SK-N-SH (cell line): ENCODE results near the gene HECTD3. TPM values are rescaled to one million over a fixed set of nuclear protein-coding genes. Genes with fewer than 3 reads are reported as not detected.

Experiments used
- CTCF ChIA-PET: fragments of 300-600, 350-600 bp; formaldehyde crosslinking; extraction: SDS; loops from one replicate; lab custom pipeline; 2021; lab: Yijun Ruan, JAX
- POLR2A ChIA-PET: fragments of 350-600 bp; sonication (Branson Sonifier 250); formaldehyde crosslinking; extraction: SDS; loops from one replicate; lab custom pipeline; 2020; ENCODE audit warnings: antibody characterized with exemption, inconsistent platforms; lab: Yijun Ruan, JAX
- DNase-seq: peaks from one replicate; pipeline ENCODE4 v3.0.0; 2012
- H2AFZ ChIP-seq: fragments of 200-600 bp; sonication (generic); 2 replicates; pipeline ENCODE4 v1.8.1; 2016; ENCODE audit warnings: antibody characterized with exemption, mild to moderate bottlenecking, low read depth
- H3F3A ChIP-seq: fragments of 200-600 bp; sonication (generic); replicated peaks from 2 replicates; pipeline ENCODE3; 2016; ENCODE audit warnings: antibody characterized with exemption, mild to moderate bottlenecking; ENCODE audit not compliant: insufficient read depth
- H3K27ac ChIP-seq, 2 experiments: fragments of 200-500 bp in 1 of 2; fragments of 200-600 bp in 1 of 2; sonication (Bioruptor generic) in 1 of 2; sonication (generic), shearing (Covaris generic) in 1 of 2; 2 replicates each; pipeline versions ENCODE4 v1.5.1 to v1.6.1; 2014 to 2016; ENCODE audit warnings: low read depth in 2 of 2, inconsistent platforms in 1 of 2, low read length in 1 of 2, mild to moderate bottlenecking in 1 of 2, mixed read lengths in 1 of 2
- H3K27me3 ChIP-seq: fragments of 200-600 bp; sonication (generic), shearing (Covaris generic); 2 replicates; pipeline ENCODE4 v1.6.1; 2016; ENCODE audit warnings: mixed run types; ENCODE audit not compliant: insufficient read depth
- H3K36me3 ChIP-seq, 2 experiments: fragments of 200-500 bp in 1 of 2; fragments of 200-600 bp in 1 of 2; sonication (Bioruptor generic) in 1 of 2; sonication (generic) in 1 of 2; replicated peaks in 1 of 2; 2 replicates each; pipeline versions ENCODE3 to v1.5.1; 2014 to 2016; ENCODE audit warnings: low read length in 1 of 2, mild to moderate bottlenecking in 1 of 2; ENCODE audit not compliant: insufficient read depth in 2 of 2, control insufficient read depth in 1 of 2
- H3K4me1 ChIP-seq, 2 experiments: fragments of 200-500 bp in 1 of 2; fragments of 200-600 bp in 1 of 2; sonication (Bioruptor generic) in 1 of 2; sonication (generic), shearing (Covaris generic) in 1 of 2; 2 replicates each; pipeline versions ENCODE4 v1.5.1 to v1.6.1; 2014 to 2016; ENCODE audit warnings: low read depth in 1 of 2, low read length in 1 of 2, mixed run types in 1 of 2; ENCODE audit not compliant: insufficient read depth in 2 of 2, control insufficient read depth in 1 of 2
- H3K4me2 ChIP-seq: fragments of 200-600 bp; sonication (generic), shearing (Covaris generic); 2 replicates; pipeline ENCODE4 v1.6.1; 2017; ENCODE audit warnings: mixed run types
- H3K4me3 ChIP-seq, 2 experiments: fragments of 200-500 bp in 1 of 2; fragments of 200-600 bp in 1 of 2; sonication (Bioruptor generic) in 1 of 2; sonication (generic), shearing (Covaris generic) in 1 of 2; 2 replicates each; pipeline versions ENCODE4 v1.5.1 to v1.8.1; 2014 to 2016; ENCODE audit warnings: low read depth in 2 of 2, inconsistent platforms in 1 of 2, low read length in 1 of 2, mild to moderate bottlenecking in 1 of 2, mixed read lengths in 1 of 2, moderate library complexity in 1 of 2
- H3K79me2 ChIP-seq: fragments of 200-600 bp; sonication (generic); 2 replicates; pipeline ENCODE4 v1.8.1; 2017; ENCODE audit warnings: mild to moderate bottlenecking; ENCODE audit not compliant: insufficient read depth
- H3K9ac ChIP-seq: fragments of 200-600 bp; sonication (generic); 2 replicates; pipeline ENCODE4 v1.6.1; 2017; ENCODE audit warnings: mixed run types
- H3K9me2 ChIP-seq: fragments of 200-600 bp; sonication (generic); 2 replicates; pipeline ENCODE4 v1.6.1; 2017; ENCODE audit warnings: mixed run types
- H3K9me3 ChIP-seq: fragments of 200-600 bp; sonication (generic); 2 replicates; pipeline ENCODE4 v1.6.1; 2017; ENCODE audit warnings: mixed run types, mild to moderate bottlenecking, moderate library complexity
- H4K20me1 ChIP-seq: fragments of 200-600 bp; sonication (generic); 2 replicates; pipeline ENCODE4 v1.6.1; 2017; ENCODE audit warnings: mild to moderate bottlenecking, mixed run types; ENCODE audit not compliant: insufficient read depth
- ELF1 ChIP-seq: IDR thresholded peaks from 2 replicates; pipeline ENCODE4 v1.4.0; 2012
- FOSL2 ChIP-seq: IDR thresholded peaks from 2 replicates; pipeline ENCODE4 v1.4.0; 2012; ENCODE audit warnings: low read depth, mild to moderate bottlenecking, moderate library complexity, borderline replicate concordance
- GABPA ChIP-seq: IDR thresholded peaks from 2 replicates; pipeline ENCODE4 v1.4.0; 2012; ENCODE audit warnings: low read depth, mild to moderate bottlenecking
- MEF2A ChIP-seq: IDR thresholded peaks from 2 replicates; pipeline ENCODE4 v1.4.0; 2012; ENCODE audit warnings: low read depth, borderline replicate concordance
- RCOR1 ChIP-seq: fragments of 150-350 bp; IDR thresholded peaks from 2 replicates; pipeline ENCODE4 v1.6.1; 2017; ENCODE audit warnings: antibody characterized with exemption, low read length
- RXRA ChIP-seq: IDR thresholded peaks from 2 replicates; pipeline ENCODE4 v1.4.0; 2012; ENCODE audit warnings: low read depth, mild to moderate bottlenecking, borderline replicate concordance
- TAF1 ChIP-seq: IDR thresholded peaks from 2 replicates; pipeline ENCODE4 v1.6.1; 2012; ENCODE audit warnings: low read depth, mild to moderate bottlenecking, low read length, moderate library complexity, borderline replicate concordance
- YY1 ChIP-seq: IDR thresholded peaks from 2 replicates; pipeline ENCODE4 v1.4.0; 2012; ENCODE audit warnings: low read depth, mild to moderate bottlenecking
- WGBS: methylation state at CpG from one replicate; pipeline ENCODE4 v1.1.6; 2017; ENCODE audit warnings: low lambda C conversion rate; 5-methylcytosine and 5-hydroxymethylcytosine counted together
- polyA plus RNA-seq, 3 experiments: library from polyadenylated mRNA; depleted of rRNA; stranded (reverse); fragments of >200 nt; gene quantifications; 2 replicates each; pipeline ENCODE4 v1.2.3, GENCODE V29; 2012
- TF ChIP-seq, protein P1 (sequence below): fragments of 150-350 bp; IDR thresholded peaks from 2 replicates; pipeline ENCODE4 v1.6.1; 2016; ENCODE audit warnings: mild to moderate bottlenecking, low read depth, low read length

The HECTD3 gene
- polyA plus RNA-seq, 1 of the 3 experiments (the other 2 are of a cell fraction) = 39.3 TPM

DNA sequence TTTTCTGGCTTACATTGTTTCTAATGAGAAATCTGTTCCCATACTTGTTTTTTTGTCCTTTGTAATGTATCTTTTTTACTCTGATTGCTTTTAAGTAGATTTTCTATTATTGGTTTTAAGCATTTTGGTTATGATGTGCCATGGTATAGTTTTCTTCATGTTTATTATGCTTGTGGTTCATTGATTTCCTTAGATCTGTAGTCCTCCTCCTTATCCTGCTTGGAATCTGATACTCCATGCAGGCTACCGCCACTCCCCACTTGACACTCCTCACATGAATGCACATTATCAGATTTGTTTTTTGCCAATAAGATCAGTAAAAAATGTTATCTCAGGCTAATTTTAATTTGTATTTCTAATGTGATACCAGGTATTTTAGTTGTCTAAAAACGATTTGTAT lies 21.7 kb upstream of the HECTD3 start (continued):
- TF ChIP-seq MEF2A (no peak), RCOR1 (no peak)
- TF ChIP-seq, all 33 proteins: peak for 0

DNA sequence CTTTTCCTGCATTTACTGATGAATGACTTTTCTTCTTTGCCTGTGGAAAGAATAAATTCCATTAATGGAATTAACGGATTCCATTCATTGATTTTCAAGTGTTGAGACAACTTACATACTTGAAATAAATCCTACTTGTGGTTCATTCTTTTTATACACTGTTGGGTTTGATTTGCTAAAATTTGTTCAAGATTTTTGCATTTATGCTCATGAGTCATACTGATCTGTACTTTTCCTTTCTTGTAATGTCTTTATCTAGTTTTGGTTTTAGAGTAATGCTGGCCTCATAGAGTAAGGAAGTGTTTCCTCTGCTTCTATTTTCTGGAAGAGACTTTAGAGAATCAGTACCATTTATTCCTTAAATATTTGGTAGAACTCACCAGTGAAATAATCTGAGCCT lies 15.3 kb upstream of the HECTD3 start:
- H3K4me3 ChIP-seq = no peak overlapping the region
- peaks cover 6% of the 10 kb centered on the region for H3F3A ChIP-seq
- ChIA-PET CTCF (no interaction called here), POLR2A (no interaction called here)
- H3K79me2 ChIP-seq = no peaks in the 10 kb centered on the region
- 79% methylated on average over 1 of the region's 1 CpG for WGBS
- TF ChIP-seq TAF1 (no peak), MEF2A (no peak), RXRA (no peak), FOSL2 (0 out of 2 replicates have a peak, but pooled peaks have one; percentile 4), ELF1 (no peak), GABPA (no peak)
- TF ChIP-seq, protein P1, sequence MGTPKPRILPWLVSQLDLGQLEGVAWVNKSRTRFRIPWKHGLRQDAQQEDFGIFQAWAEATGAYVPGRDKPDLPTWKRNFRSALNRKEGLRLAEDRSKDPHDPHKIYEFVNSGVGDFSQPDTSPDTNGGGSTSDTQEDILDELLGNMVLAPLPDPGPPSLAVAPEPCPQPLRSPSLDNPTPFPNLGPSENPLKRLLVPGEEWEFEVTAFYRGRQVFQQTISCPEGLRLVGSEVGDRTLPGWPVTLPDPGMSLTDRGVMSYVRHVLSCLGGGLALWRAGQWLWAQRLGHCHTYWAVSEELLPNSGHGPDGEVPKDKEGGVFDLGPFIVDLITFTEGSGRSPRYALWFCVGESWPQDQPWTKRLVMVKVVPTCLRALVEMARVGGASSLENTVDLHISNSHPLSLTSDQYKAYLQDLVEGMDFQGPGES = no peak
- H2AFZ ChIP-seq = no peak overlapping the region
- H3K4me1 ChIP-seq = no peaks in the 10 kb centered on the region
- H4K20me1 ChIP-seq = no peaks in the 10 kb centered on the region
- no peaks in the 10 kb centered on the region for H3K9me3 ChIP-seq
- no peaks in the 10 kb centered on the region for H3K36me3 ChIP-seq
- no peaks in the 10 kb centered on the region for H3K27me3 ChIP-seq
- no peak overlapping the region for H3K4me2 ChIP-seq
- DNase-seq = no peak
- no peaks in the 10 kb centered on the region for H3K9me2 ChIP-seq
- H3K27ac ChIP-seq = no peak overlapping the region
- H3K9ac ChIP-seq = no peak overlapping the region

DNA sequence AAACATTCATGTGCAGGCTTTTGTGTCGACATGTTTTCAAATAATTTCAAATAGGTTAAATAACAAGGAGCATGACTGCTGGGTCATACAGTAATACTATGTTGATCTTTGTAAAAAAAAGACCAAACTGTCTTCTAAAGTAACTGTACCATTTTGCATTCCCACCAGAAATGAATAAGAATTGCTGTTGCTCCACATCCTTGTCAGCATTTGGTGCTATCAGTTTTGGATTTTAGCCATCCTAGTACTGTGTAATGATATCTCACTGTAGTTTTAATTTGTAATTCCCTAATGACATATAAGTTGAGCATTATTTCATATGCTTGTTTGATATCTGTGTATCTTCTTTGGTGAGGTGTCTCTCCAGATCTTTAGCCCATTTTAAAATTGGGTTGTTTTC lies 12.5 kb upstream of the HECTD3 start:
- no peak overlapping the region for H3K4me3 ChIP-seq
- CTCF ChIA-PET = interaction anchor here (1.6 kb wide), 1 partner anchor 9 kb away, joined by 6 read pairs; no protein-coding TSS in a partner anchor
- H3K4me1 ChIP-seq = peaks cover 0 to 2% of the 10 kb centered on the region in 2 experiments; a peak in 1 of 4 replicates
- POLR2A ChIA-PET = no interaction called here
- TF ChIP-seq MEF2A (no peak), YY1 (no peak)
- H3K27ac ChIP-seq = no peak overlapping the region
- no peak overlapping the region for H3K9ac ChIP-seq
- H2AFZ ChIP-seq = no peak overlapping the region
- no peaks in the 10 kb centered on the region for H3K9me3 ChIP-seq
- H3K27me3 ChIP-seq = no peaks in the 10 kb centered on the region
- no peaks in the 10 kb centered on the region for H3K9me2 ChIP-seq
- no peak overlapping the region for H3K4me2 ChIP-seq
- H3K79me2 ChIP-seq = no peaks in the 10 kb centered on the region
- H3F3A ChIP-seq = peaks cover 6% of the 10 kb centered on the region
- no peaks in the 10 kb centered on the region for H4K20me1 ChIP-seq
- H3K36me3 ChIP-seq = no peaks in the 10 kb centered on the region
- DNase-seq = no peak
- 47% methylated on average over 1 of the region's 1 CpG for WGBS
